Neural crest cell (in vitro differentiated cells): Measurements from ENCODE around the gene LNX2. TPM values are rescaled to one million over a fixed set of nuclear protein-coding genes. Genes with fewer than 3 reads are reported as not detected.

ENCODE experiments used
- DNase-seq: peaks from one replicate; pipeline ENCODE4 v3.0.0; 2021; ENCODE audit warnings: low read depth, mixed read lengths, low spot score
- H3K27ac Mint-ChIP-seq: one replicate; pipeline ENCODE4 v1.8.0; 2021; ENCODE audit warnings: mild to moderate bottlenecking, mixed read lengths; ENCODE audit not compliant: unreplicated experiment
- H3K27me3 Mint-ChIP-seq: 2 replicates; pipeline ENCODE4 v1.8.0; 2021; ENCODE audit warnings: low read depth, mild to moderate bottlenecking, mixed read lengths
- H3K36me3 Mint-ChIP-seq: 2 replicates; pipeline ENCODE4 v1.8.0; 2021; ENCODE audit warnings: low read depth, mild to moderate bottlenecking, mixed read lengths
- H3K4me1 Mint-ChIP-seq: 2 replicates; pipeline ENCODE4 v1.8.0; 2021; ENCODE audit warnings: mixed read lengths
- H3K4me3 Mint-ChIP-seq: one replicate; pipeline ENCODE4 v1.8.0; 2021; ENCODE audit warnings: mild to moderate bottlenecking, mixed read lengths
- H3K9me3 Mint-ChIP-seq: 2 replicates; pipeline ENCODE4 v1.8.0; 2021; ENCODE audit warnings: mixed read lengths
- total RNA-seq: library from RNA; stranded (reverse); gene quantifications from 2 replicates; pipeline ENCODE4 v1.2.1, GENCODE V29; 2021
- TF ChIP-seq, protein P1 (sequence below): fragments of 200-600 bp; sonication (generic); conservative IDR thresholded peaks from 2 replicates; pipeline ENCODE4 v1.5.0; 2021; ENCODE audit warnings: antibody characterized with exemption, mild to moderate bottlenecking

The LNX2 gene
- total RNA-seq, 1 donor from 2014 or later = 9.6 TPM

DNA sequence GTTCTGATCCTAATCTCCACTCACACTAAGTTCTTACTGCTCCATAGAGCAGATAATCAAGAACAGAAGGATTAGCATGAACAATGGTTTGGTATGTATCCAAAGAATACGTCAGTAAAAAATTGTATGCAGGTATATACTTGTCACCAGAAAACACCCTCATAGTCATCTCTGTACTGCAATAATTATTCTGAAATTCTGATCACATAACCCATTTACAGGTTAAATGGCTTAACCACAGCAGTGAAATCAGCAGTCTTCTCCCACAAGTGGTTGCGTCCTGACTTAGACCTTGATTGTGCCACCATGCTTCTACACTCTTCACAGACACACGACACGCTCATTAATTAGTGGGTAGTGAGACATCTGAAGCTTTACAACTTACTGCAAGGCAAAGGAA is 50.9 kb downstream of the LNX2 start:
- DNase-seq = no peak
- peaks cover 5% of the 10 kb centered on the region for H3K36me3 Mint-ChIP-seq
- TF ChIP-seq, protein P1, sequence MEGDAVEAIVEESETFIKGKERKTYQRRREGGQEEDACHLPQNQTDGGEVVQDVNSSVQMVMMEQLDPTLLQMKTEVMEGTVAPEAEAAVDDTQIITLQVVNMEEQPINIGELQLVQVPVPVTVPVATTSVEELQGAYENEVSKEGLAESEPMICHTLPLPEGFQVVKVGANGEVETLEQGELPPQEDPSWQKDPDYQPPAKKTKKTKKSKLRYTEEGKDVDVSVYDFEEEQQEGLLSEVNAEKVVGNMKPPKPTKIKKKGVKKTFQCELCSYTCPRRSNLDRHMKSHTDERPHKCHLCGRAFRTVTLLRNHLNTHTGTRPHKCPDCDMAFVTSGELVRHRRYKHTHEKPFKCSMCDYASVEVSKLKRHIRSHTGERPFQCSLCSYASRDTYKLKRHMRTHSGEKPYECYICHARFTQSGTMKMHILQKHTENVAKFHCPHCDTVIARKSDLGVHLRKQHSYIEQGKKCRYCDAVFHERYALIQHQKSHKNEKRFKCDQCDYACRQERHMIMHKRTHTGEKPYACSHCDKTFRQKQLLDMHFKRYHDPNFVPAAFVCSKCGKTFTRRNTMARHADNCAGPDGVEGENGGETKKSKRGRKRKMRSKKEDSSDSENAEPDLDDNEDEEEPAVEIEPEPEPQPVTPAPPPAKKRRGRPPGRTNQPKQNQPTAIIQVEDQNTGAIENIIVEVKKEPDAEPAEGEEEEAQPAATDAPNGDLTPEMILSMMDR = no peak
- no peaks in the 10 kb centered on the region for H3K27me3 Mint-ChIP-seq
- peaks cover 11% of the 10 kb centered on the region for H3K4me1 Mint-ChIP-seq
- no peaks in the 10 kb centered on the region for H3K9me3 Mint-ChIP-seq
- H3K4me3 Mint-ChIP-seq = no peak overlapping the region
- no peak overlapping the region for H3K27ac Mint-ChIP-seq

DNA sequence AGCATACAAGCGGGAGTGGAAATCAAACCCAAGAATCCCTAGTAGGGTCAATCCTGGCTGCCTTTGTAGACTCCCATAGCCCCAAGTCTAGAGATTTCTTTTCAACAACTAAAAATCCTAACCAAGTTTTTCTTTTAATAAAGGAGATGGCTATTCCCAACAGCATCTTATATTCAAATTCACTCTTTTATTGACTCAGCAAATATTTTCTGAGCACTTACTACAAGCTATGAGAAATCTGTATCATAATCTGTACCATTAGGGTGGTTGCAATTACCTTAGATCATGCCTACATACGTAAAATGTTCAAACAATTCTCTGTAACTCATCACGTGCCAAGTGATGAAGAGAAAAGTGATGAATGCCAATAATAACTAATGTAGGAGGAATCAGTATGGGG is 54.5 kb downstream of the LNX2 start:
- Mint-ChIP-seq H3K4me3 (no peak overlapping the region), H3K27me3 (no peaks in the 10 kb centered on the region), H3K4me1 (no peaks in the 10 kb centered on the region), H3K36me3 (no peaks in the 10 kb centered on the region), H3K27ac (no peak overlapping the region), H3K9me3 (no peaks in the 10 kb centered on the region)
- no peak for DNase-seq
- TF ChIP-seq, protein P1 = no peak

DNA sequence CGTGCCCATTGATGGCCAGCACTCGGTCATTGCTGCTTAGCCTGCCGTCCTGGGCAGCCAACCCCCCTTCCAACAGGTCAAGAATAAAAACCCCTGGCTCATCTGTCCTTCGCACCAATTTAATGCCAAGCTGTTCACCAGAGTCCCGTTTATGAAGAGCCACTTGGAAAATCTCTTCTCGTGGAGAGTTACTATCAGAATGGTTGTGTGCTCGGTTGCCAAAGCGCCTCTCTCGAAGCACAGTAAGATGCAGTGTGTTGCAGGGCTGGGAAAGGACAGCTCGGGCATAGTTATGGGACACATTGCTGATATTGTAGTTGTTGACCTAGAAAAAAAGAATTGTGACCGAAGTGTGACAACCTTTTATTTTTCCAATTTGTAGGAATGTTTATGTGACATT is 57.9 kb downstream of the LNX2 start:
- H3K9me3 Mint-ChIP-seq = no peaks in the 10 kb centered on the region

DNA sequence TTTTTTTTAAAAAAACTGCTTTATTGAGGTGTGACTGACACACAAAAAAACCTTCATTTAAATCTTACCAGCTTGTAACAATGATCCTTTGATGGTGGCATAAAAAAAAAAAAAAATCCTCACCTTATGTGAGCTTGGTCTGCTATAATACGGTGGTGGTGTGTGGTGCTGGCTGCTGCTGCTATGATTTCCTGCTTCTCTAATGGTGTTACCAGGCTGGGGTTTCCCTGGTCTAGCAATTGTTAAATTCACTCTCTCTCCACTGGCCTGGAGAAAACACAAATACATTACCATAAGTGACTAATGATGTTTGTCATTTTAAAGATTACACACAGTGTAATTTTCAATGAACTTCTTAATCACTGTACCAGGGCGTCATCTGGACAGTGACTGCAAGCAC is 60.6 kb downstream of the LNX2 start:
- Mint-ChIP-seq H3K4me1 (no peaks in the 10 kb centered on the region), H3K36me3 (peaks cover 11% of the 10 kb centered on the region), H3K4me3 (no peak overlapping the region), H3K27ac (no peak overlapping the region), H3K27me3 (no peaks in the 10 kb centered on the region), H3K9me3 (peaks cover 2% of the 10 kb centered on the region)
- DNase-seq = no peak
- TF ChIP-seq, protein P1 = no peak

More for the DNA sequence above, 57.9 kb downstream of the LNX2 start:
- H3K27ac Mint-ChIP-seq = no peak overlapping the region
- H3K27me3 Mint-ChIP-seq = no peaks in the 10 kb centered on the region
- H3K36me3 Mint-ChIP-seq = no peaks in the 10 kb centered on the region
- DNase-seq = no peak
- TF ChIP-seq, protein P1 = no peak
- H3K4me3 Mint-ChIP-seq = no peak overlapping the region
- no peaks in the 10 kb centered on the region for H3K4me1 Mint-ChIP-seq

GRCh38 chr13:27556109-27556508 is 64.2 kb downstream of the LNX2 start:
- H3K4me1 Mint-ChIP-seq = no peaks in the 10 kb centered on the region

More at GRCh38 chr13:27556109-27556508, 64.2 kb downstream of the LNX2 start:
- H3K9me3 Mint-ChIP-seq = peaks cover 2% of the 10 kb centered on the region
- DNase-seq = no peak
- TF ChIP-seq, protein P1 = no peak
- no peak overlapping the region for H3K4me3 Mint-ChIP-seq
- no peaks in the 10 kb centered on the region for H3K27me3 Mint-ChIP-seq
- H3K27ac Mint-ChIP-seq = no peak overlapping the region
- peaks cover 11% of the 10 kb centered on the region for H3K36me3 Mint-ChIP-seq
